ENCODE measurements around the gene AKAP12.

- TF ChIP-seq CTCF (IDR thresholded peaks at IDR 0.05) (no peak), POLR2A (IDR thresholded peaks at IDR 0.05) (no peak)
These were observed 132.4 kb downstream of the AKAP12 start for GRCh38 chr6:151372164-151372563.
